Measurements from ENCODE around the gene DAPK2.

DNA sequence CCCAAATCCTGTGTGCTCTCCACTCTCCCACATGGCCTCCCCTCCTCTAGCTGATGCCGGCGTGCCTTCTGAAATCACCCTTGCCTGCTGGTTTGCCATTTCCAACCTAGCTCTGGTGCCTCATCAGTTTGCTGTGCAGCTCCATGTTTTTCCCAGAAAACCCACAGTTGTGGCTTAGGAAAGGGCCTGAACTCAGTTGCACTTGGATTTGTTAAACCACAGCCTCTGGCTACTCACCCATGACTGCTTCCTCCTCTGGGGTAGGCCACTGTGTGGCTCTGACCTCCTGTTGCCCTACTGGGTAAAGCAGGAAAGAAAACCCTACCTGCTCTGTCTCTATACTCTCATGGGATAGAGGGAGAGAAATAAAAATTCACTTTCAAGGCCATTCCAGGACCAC, 97.3 kb downstream of the DAPK2 start:
- TF ChIP-seq, protein P1, sequence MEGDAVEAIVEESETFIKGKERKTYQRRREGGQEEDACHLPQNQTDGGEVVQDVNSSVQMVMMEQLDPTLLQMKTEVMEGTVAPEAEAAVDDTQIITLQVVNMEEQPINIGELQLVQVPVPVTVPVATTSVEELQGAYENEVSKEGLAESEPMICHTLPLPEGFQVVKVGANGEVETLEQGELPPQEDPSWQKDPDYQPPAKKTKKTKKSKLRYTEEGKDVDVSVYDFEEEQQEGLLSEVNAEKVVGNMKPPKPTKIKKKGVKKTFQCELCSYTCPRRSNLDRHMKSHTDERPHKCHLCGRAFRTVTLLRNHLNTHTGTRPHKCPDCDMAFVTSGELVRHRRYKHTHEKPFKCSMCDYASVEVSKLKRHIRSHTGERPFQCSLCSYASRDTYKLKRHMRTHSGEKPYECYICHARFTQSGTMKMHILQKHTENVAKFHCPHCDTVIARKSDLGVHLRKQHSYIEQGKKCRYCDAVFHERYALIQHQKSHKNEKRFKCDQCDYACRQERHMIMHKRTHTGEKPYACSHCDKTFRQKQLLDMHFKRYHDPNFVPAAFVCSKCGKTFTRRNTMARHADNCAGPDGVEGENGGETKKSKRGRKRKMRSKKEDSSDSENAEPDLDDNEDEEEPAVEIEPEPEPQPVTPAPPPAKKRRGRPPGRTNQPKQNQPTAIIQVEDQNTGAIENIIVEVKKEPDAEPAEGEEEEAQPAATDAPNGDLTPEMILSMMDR (IDR thresholded peaks at IDR 0.05; ENCODE audit: borderline replicate concordance, extremely low read depth, low read length, poor library complexity, severe bottlenecking) = no peak
- TF ChIP-seq EZH2 (IDR thresholded peaks at IDR 0.05; ENCODE audit: borderline replicate concordance, low read depth, low read length, severe bottlenecking) = no peak
